GM10266 (cell line): ENCODE measurements around the gene ZNF708.
"Not testable (repeated sequence)": the region's sequence is repeated elsewhere in the genome, so short reads cannot be mapped to it uniquely, and the experiment has no call there.

Source experiments
- DNase-seq: peaks from one replicate; pipeline ENCODE4 v3.0.0; 2012; ENCODE audit errors: extremely low spot score
- CTCF ChIP-seq: IDR thresholded peaks from 2 replicates; pipeline ENCODE4 v1.5.1; 2012; ENCODE audit warnings: mild to moderate bottlenecking, low read depth; ENCODE audit not compliant: control insufficient read depth, insufficient read depth; ENCODE audit errors: missing control alignments

The ZNF708 gene

GRCh38 chr19:21308773-21309172 lies 20.4 kb downstream of the ZNF708 start:
- no peak for TF ChIP-seq CTCF
- DNase-seq = no peak

- not testable (repeated sequence) for DNase-seq
These were observed 22.2 kb downstream of the ZNF708 start for GRCh38 chr19:21306881-21307479.

- not testable (repeated sequence) for DNase-seq
These were observed 35.4 kb downstream of the ZNF708 start for GRCh38 chr19:21293768-21294167.

GRCh38 chr19:21269813-21270212 lies 59.4 kb downstream of the ZNF708 start:
- no peak for DNase-seq
- no peak for TF ChIP-seq CTCF

GRCh38 chr19:21264891-21265290 lies 64.3 kb downstream of the ZNF708 start:
- DNase-seq = no peak
- no peak for TF ChIP-seq CTCF

GRCh38 chr19:21264416-21264815 lies 64.8 kb downstream of the ZNF708 start:
- DNase-seq = no peak

GRCh38 chr19:21260848-21261381 lies 68.3 kb downstream of the ZNF708 start:
- DNase-seq = not testable (repeated sequence)

More at GRCh38 chr19:21264416-21264815, 64.8 kb downstream of the ZNF708 start:
- no peak for TF ChIP-seq CTCF

GRCh38 chr19:21260164-21260847 lies 68.9 kb downstream of the ZNF708 start:
- no peak for DNase-seq
- TF ChIP-seq CTCF = no peak

- DNase-seq = not testable (repeated sequence)
These were observed 69.6 kb downstream of the ZNF708 start for GRCh38 chr19:21259421-21260124.
